ENCODE data around the gene RPS6KA3.

DNA sequence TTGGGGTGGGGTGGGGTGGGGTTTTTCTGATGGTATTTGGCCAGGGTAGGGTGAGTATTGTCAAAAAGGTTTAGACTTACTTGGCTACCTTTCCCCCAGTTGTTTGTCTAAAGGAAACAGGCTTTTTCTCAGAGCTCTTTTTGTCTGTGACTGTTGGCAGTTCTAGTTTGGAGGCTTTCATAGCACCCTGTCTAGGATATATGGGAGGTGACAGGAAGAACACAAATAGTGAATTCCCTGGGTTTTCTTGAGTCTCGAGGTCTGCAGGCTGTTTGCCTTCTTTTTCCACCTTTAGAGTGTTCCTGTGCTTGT lies 13.5 kb downstream of the RPS6KA3 start:
- TF ChIP-seq, protein P1, sequence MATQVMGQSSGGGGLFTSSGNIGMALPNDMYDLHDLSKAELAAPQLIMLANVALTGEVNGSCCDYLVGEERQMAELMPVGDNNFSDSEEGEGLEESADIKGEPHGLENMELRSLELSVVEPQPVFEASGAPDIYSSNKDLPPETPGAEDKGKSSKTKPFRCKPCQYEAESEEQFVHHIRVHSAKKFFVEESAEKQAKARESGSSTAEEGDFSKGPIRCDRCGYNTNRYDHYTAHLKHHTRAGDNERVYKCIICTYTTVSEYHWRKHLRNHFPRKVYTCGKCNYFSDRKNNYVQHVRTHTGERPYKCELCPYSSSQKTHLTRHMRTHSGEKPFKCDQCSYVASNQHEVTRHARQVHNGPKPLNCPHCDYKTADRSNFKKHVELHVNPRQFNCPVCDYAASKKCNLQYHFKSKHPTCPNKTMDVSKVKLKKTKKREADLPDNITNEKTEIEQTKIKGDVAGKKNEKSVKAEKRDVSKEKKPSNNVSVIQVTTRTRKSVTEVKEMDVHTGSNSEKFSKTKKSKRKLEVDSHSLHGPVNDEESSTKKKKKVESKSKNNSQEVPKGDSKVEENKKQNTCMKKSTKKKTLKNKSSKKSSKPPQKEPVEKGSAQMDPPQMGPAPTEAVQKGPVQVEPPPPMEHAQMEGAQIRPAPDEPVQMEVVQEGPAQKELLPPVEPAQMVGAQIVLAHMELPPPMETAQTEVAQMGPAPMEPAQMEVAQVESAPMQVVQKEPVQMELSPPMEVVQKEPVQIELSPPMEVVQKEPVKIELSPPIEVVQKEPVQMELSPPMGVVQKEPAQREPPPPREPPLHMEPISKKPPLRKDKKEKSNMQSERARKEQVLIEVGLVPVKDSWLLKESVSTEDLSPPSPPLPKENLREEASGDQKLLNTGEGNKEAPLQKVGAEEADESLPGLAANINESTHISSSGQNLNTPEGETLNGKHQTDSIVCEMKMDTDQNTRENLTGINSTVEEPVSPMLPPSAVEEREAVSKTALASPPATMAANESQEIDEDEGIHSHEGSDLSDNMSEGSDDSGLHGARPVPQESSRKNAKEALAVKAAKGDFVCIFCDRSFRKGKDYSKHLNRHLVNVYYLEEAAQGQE (IDR thresholded peaks at IDR 0.05; ENCODE audit: low read depth), result no peak
- TF ChIP-seq, protein P2, sequence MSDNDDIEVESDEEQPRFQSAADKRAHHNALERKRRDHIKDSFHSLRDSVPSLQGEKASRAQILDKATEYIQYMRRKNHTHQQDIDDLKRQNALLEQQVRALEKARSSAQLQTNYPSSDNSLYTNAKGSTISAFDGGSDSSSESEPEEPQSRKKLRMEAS (IDR thresholded peaks at IDR 0.05), result no peak
- TF ChIP-seq EP300 (IDR thresholded peaks at IDR 0.05; ENCODE audit: borderline replicate concordance), result no peak
- TF ChIP-seq EGR1 (IDR thresholded peaks at IDR 0.05), result no peak
- TF ChIP-seq TAF1 (IDR thresholded peaks at IDR 0.05; ENCODE audit: low read depth), result no peak
- TF ChIP-seq, protein P3, sequence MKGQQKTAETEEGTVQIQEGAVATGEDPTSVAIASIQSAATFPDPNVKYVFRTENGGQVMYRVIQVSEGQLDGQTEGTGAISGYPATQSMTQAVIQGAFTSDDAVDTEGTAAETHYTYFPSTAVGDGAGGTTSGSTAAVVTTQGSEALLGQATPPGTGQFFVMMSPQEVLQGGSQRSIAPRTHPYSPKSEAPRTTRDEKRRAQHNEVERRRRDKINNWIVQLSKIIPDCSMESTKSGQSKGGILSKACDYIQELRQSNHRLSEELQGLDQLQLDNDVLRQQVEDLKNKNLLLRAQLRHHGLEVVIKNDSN (IDR thresholded peaks at IDR 0.05), result no peak
